ENCODE measurements around the gene TMEM31.

GRCh38 chrX:103697687-103698086 lies 13.0 kb upstream of the TMEM31 start:
- TF ChIP-seq CBFB (IDR thresholded peaks at IDR 0.05; ENCODE audit: low read depth) (no peak), BCL11A (IDR thresholded peaks at IDR 0.05; ENCODE audit: low read depth, low read length) (no peak), SMC3 (IDR thresholded peaks at IDR 0.05; ENCODE audit: borderline replicate concordance, low read length) (no peak), CTCF (IDR thresholded peaks at IDR 0.05 in 2 of 3, conservative IDR thresholded peaks at IDR 0.05 in 1 of 3; ENCODE audit: control insufficient read depth in 2 of 3, extremely low read depth in 1 of 3, insufficient read depth in 1 of 3, low read depth in 3 of 3, low read length in 3 of 3) (no peak), EP300 (IDR thresholded peaks at IDR 0.05; ENCODE audit: borderline replicate concordance in 1 of 2, control insufficient read depth in 1 of 2, low read depth in 2 of 2, low read length in 2 of 2) (no peak), RAD21 (IDR thresholded peaks at IDR 0.05; ENCODE audit: insufficient read depth, low read depth, low read length) (no peak), NFIC (IDR thresholded peaks at IDR 0.05; ENCODE audit: low read depth, low read length) (no peak), POLR2A (IDR thresholded peaks at IDR 0.05; ENCODE audit: low read depth, low read length) (no peak), EZH2 (IDR thresholded peaks at IDR 0.05; ENCODE audit: borderline replicate concordance, control insufficient read depth, low read depth, low read length) (no peak), NFYB (IDR thresholded peaks at IDR 0.05; ENCODE audit: insufficient read depth, low read depth, low read length) (no peak), TAF1 (IDR thresholded peaks at IDR 0.05; ENCODE audit: borderline replicate concordance, low read depth, low read length) (no peak), ZNF274 (IDR thresholded peaks at IDR 0.05; ENCODE audit: insufficient read depth, insufficient read length) (no peak)
- TF ChIP-seq, protein P1, sequence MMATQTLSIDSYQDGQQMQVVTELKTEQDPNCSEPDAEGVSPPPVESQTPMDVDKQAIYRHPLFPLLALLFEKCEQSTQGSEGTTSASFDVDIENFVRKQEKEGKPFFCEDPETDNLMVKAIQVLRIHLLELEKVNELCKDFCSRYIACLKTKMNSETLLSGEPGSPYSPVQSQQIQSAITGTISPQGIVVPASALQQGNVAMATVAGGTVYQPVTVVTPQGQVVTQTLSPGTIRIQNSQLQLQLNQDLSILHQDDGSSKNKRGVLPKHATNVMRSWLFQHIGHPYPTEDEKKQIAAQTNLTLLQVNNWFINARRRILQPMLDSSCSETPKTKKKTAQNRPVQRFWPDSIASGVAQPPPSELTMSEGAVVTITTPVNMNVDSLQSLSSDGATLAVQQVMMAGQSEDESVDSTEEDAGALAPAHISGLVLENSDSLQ (IDR thresholded peaks at IDR 0.05) = no peak

Data from GM12878 (cell line).